DND-41 (cell line): ENCODE measurements around the gene FREM1.

Experiments
- EZH2 ChIP-seq: IDR thresholded peaks from 3 replicates; pipeline ENCODE4 v1.6.1; 2012; ENCODE audit warnings: borderline replicate concordance, low read depth, mild to moderate bottlenecking, moderate library complexity, low read length, inconsistent platforms; ENCODE audit not compliant: severe bottlenecking
- TF ChIP-seq, protein P1 (sequence below): IDR thresholded peaks from 2 replicates; pipeline ENCODE4 v1.5.1; 2012; ENCODE audit warnings: borderline replicate concordance, low read length, moderate library complexity, mild to moderate bottlenecking; ENCODE audit not compliant: poor library complexity, severe bottlenecking; ENCODE audit errors: extremely low read depth

DNA sequence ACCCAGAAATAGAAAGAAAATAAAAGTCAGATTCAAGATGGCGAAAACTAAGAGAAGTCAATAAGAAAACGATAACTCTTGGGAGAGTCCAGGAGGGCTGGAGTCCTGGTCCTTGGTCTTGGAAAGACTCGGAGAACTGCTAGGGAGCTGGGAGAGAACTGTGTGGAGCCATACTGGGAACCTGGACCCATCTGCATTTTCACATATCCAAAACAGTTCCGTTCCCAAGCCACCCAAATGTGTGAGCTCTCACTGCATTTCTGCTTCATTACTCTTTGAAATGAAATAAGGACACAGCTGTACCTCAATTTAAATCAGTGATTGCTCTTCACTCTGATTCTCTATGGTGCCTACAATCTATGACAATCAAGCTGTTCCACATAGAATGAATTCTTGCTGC lies 119.6 kb downstream of the FREM1 start:
- TF ChIP-seq, protein P1, sequence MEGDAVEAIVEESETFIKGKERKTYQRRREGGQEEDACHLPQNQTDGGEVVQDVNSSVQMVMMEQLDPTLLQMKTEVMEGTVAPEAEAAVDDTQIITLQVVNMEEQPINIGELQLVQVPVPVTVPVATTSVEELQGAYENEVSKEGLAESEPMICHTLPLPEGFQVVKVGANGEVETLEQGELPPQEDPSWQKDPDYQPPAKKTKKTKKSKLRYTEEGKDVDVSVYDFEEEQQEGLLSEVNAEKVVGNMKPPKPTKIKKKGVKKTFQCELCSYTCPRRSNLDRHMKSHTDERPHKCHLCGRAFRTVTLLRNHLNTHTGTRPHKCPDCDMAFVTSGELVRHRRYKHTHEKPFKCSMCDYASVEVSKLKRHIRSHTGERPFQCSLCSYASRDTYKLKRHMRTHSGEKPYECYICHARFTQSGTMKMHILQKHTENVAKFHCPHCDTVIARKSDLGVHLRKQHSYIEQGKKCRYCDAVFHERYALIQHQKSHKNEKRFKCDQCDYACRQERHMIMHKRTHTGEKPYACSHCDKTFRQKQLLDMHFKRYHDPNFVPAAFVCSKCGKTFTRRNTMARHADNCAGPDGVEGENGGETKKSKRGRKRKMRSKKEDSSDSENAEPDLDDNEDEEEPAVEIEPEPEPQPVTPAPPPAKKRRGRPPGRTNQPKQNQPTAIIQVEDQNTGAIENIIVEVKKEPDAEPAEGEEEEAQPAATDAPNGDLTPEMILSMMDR = no peak
- TF ChIP-seq EZH2 = no peak
